ENCODE measurements around the gene CSNK1G2. TPM values are rescaled to one million over a fixed set of nuclear protein-coding genes. Genes with fewer than 3 reads are reported as not detected.

CSNK1G2 gene
- total and polyA plus RNA-seq, 2 experiments from 2014 or later: 39.6 to 147 TPM

- TF ChIP-seq CREB1 (CRISPR knock-in tag; IDR thresholded peaks at IDR 0.05; ENCODE audit: low read depth) (no peak), STAT1 (IDR thresholded peaks at IDR 0.05; ENCODE audit: unreplicated experiment) (no peak), EZH2 (IDR thresholded peaks at IDR 0.05; ENCODE audit: low read depth, unreplicated experiment) (no peak), NANOG (IDR thresholded peaks at IDR 0.05; ENCODE audit: borderline replicate concordance) (no peak)
Measured at GRCh38 chr19:1933942-1934341, 7.0 kb upstream of the CSNK1G2 start (continued).

- H2AFZ ChIP-seq: no peak overlapping the region
- H3K27ac Mint-ChIP-seq: no peak overlapping the region
- no peak overlapping the region for H3K4me3 ChIP-seq
- H3K36me3 ChIP-seq (ENCODE audit: insufficient read depth): no peaks in the 10 kb centered on the region
- H3K27me3 Mint-ChIP-seq (ENCODE audit: insufficient read depth, low read depth, poor library complexity): peaks cover 25% of the 10 kb centered on the region
- H3K4me1 ChIP-seq (ENCODE audit: insufficient read depth): peaks cover 8% of the 10 kb centered on the region; the same call in 1 of the 2 replicates
- peaks cover 6% of the 10 kb centered on the region for H3K4me1 Mint-ChIP-seq
- no peak overlapping the region for H3K27ac ChIP-seq (ENCODE audit: low read depth)
- H3K4me3 Mint-ChIP-seq: no peak overlapping the region; the same call in 2 of the 3 replicates
- H3K36me3 Mint-ChIP-seq (ENCODE audit: low read depth): peaks cover 7% of the 10 kb centered on the region; the same call in 2 of the 3 replicates
- ATAC-seq: peak; percentile 21; the same call in 2 of the 3 replicates
- TF ChIP-seq CTCF (conservative IDR thresholded peaks at IDR 0.05; ENCODE audit: low read depth in 2 of 2): no peak
- no peak for TF ChIP-seq ETS1 (IDR thresholded peaks at IDR 0.05)
- no peak for TF ChIP-seq ZNF331 (CRISPR knock-in tag; IDR thresholded peaks at IDR 0.05; ENCODE audit: low read depth)
- TF ChIP-seq CREB1 (CRISPR knock-in tag; IDR thresholded peaks at IDR 0.05; ENCODE audit: low read depth): no peak
- TF ChIP-seq STAT1 (IDR thresholded peaks at IDR 0.05; ENCODE audit: unreplicated experiment): no peak
- no peak for TF ChIP-seq EZH2 (IDR thresholded peaks at IDR 0.05; ENCODE audit: low read depth, unreplicated experiment)
- no peak for TF ChIP-seq NANOG (IDR thresholded peaks at IDR 0.05; ENCODE audit: borderline replicate concordance)
- no peaks in the 10 kb centered on the region for H3K9me2 ChIP-seq (ENCODE audit: insufficient read depth)
- peak; percentile 63 for DNase-seq (ENCODE audit: low spot score)
- H3F3A ChIP-seq (replicated peaks; ENCODE audit: low read depth): peaks cover 10% of the 10 kb centered on the region
- H3K9me3 Mint-ChIP-seq: peaks cover 19% of the 10 kb centered on the region
- peaks cover 5% of the 10 kb centered on the region; the same call in 1 of the 2 replicates for H3K27me3 ChIP-seq (ENCODE audit: insufficient read depth)
- no peak overlapping the region for H3K4me2 ChIP-seq
- no peaks in the 10 kb centered on the region; the same call in 1 of the 2 replicates for H4K20me1 ChIP-seq (replicated peaks; ENCODE audit: insufficient read depth)
- H3K79me2 ChIP-seq (replicated peaks; ENCODE audit: insufficient read depth): no peaks in the 10 kb centered on the region
Measured at GRCh38 chr19:1935484-1936208, 5.3 kb upstream of the CSNK1G2 start.

GRCh38 chr19:1936430-1936829 lies 4.5 kb upstream of the CSNK1G2 start:
- no peak overlapping the region; the same call in 1 of the 2 replicates for H3K27ac Mint-ChIP-seq
- Histone ChIP-seq H3F3A (replicated peaks; ENCODE audit: low read depth) (peaks cover 10% of the 10 kb centered on the region), H3K27me3 (ENCODE audit: insufficient read depth) (peaks cover 3% of the 10 kb centered on the region; the same call in 1 of the 2 replicates), H3K79me2 (replicated peaks; ENCODE audit: insufficient read depth) (no peaks in the 10 kb centered on the region), H3K36me3 (ENCODE audit: insufficient read depth) (no peaks in the 10 kb centered on the region), H2AFZ (no peak overlapping the region), H3K4me1 (ENCODE audit: insufficient read depth) (peaks cover 8% of the 10 kb centered on the region; the same call in 1 of the 2 replicates), H3K9me2 (ENCODE audit: insufficient read depth) (no peaks in the 10 kb centered on the region), H4K20me1 (replicated peaks; ENCODE audit: insufficient read depth) (no peaks in the 10 kb centered on the region; the same call in 1 of the 2 replicates), H3K4me2 (no peak overlapping the region), H3K4me3 (no peak overlapping the region), H3K27ac (ENCODE audit: low read depth) (no peak overlapping the region)
- peaks cover 24% of the 10 kb centered on the region for H3K27me3 Mint-ChIP-seq (ENCODE audit: insufficient read depth, low read depth, poor library complexity)
- DNase-seq (ENCODE audit: low spot score) (no peak), ATAC-seq (no peak)
- H3K4me3 Mint-ChIP-seq: no peak overlapping the region
- peaks cover 7% of the 10 kb centered on the region; the same call in 2 of the 3 replicates for H3K36me3 Mint-ChIP-seq (ENCODE audit: low read depth)
- peaks cover 6% of the 10 kb centered on the region for H3K4me1 Mint-ChIP-seq
- peaks cover 18% of the 10 kb centered on the region for H3K9me3 Mint-ChIP-seq
- TF ChIP-seq ZNF114 (CRISPR knock-in tag; IDR thresholded peaks at IDR 0.05): no peak
- TF ChIP-seq EZH2 (IDR thresholded peaks at IDR 0.05; ENCODE audit: low read depth, unreplicated experiment): no peak
- no peak for TF ChIP-seq JUNB (IDR thresholded peaks at IDR 0.05; ENCODE audit: unreplicated experiment)

Data from GM23338 (cell line).